Esophagus (tissue), 2 donors: Measurements from ENCODE around the gene PTGES3. TPM values are rescaled to one million over a fixed set of nuclear protein-coding genes. Genes with fewer than 3 reads are reported as not detected.
A peak's percentile ranks its signal among the peaks of the same experiment; 100 is the strongest.
"Not testable (repeated sequence)": the region's sequence is repeated elsewhere in the genome, so short reads cannot be mapped to it uniquely, and the experiment has no call there.

ENCODE experiments used
- H3K27ac ChIP-seq, 2 donors: one replicate each; pipeline ENCODE4 v1.5.1; 2013; ENCODE audit warnings: low read depth in 2 of 2, mild to moderate bottlenecking in 2 of 2, inconsistent platforms in 1 of 2, low read length in 1 of 2, moderate library complexity in 1 of 2
- H3K27me3 ChIP-seq, 2 donors: one replicate each; pipeline ENCODE4 v1.6.1; 2013; ENCODE audit warnings: low read length in 2 of 2, control low read depth in 1 of 2, mild to moderate bottlenecking in 1 of 2; ENCODE audit not compliant: insufficient read depth in 2 of 2, control insufficient read depth in 1 of 2
- H3K36me3 ChIP-seq, 2 donors: one replicate each; pipeline ENCODE4 v1.6.1; 2013; ENCODE audit warnings: low read length in 1 of 2; ENCODE audit not compliant: control insufficient read depth in 2 of 2, insufficient read depth in 2 of 2
- H3K4me1 ChIP-seq, 2 donors: one replicate each; pipeline ENCODE4 v1.6.1; 2013; ENCODE audit warnings: low read length in 1 of 2; ENCODE audit not compliant: control insufficient read depth in 2 of 2, insufficient read depth in 2 of 2
- H3K4me3 ChIP-seq, 2 donors: one replicate each; pipeline ENCODE4 v1.5.1; 2013; ENCODE audit warnings: low read length in 2 of 2, mild to moderate bottlenecking in 2 of 2, low read depth in 1 of 2, moderate library complexity in 1 of 2
- H3K9me3 ChIP-seq, 2 donors: one replicate each; pipeline ENCODE4 v1.6.1; 2013; ENCODE audit warnings: mild to moderate bottlenecking in 2 of 2, low read depth in 1 of 2, low read length in 1 of 2, moderate library complexity in 1 of 2; ENCODE audit not compliant: control insufficient read depth in 2 of 2, insufficient read depth in 1 of 2
- WGBS, 2 donors: extraction: QIAGEN DNeasy Blood & Tissue Kit; methylation state at CpG; one replicate each; pipeline ENCODE4 v1.1.7; 2013; 5-methylcytosine and 5-hydroxymethylcytosine counted together
- polyA plus RNA-seq, 2 donors: library from polyadenylated mRNA; stranded (reverse); fragments of 200-250 nt; gene quantifications; one replicate each; pipeline ENCODE4 v1.2.3, GENCODE V29; 2013
- donor health status: healthy with polysubstance abuse.
- donor health status: Bipolar disorder and iron deficiency.

The PTGES3 gene
- polyA plus RNA-seq, 2 donors, result 65.7 to 123 TPM

GRCh38 chr12:56668197-56668457 lies 20.0 kb downstream of the PTGES3 start:
- Histone ChIP-seq H3K27ac (no peak overlapping the region), H3K27me3 (no peaks in the 10 kb centered on the region), H3K36me3 (peaks cover 12 to 26% of the 10 kb centered on the region in 2 donors), H3K9me3 (no peaks in the 10 kb centered on the region), H3K4me3 (no peak overlapping the region), H3K4me1 (no peaks in the 10 kb centered on the region)
- WGBS, 2 donors, result 90 to 91% methylated on average over 2 of the region's 2 CpGs

- H3K36me3 ChIP-seq, result peaks cover 6 to 15% of the 10 kb centered on the region in 2 donors
Measured at GRCh38 chr12:56661979-56662638, 26.0 kb downstream of the PTGES3 start.

GRCh38 chr12:56661560-56661959 lies 26.5 kb downstream of the PTGES3 start:
- peaks cover 5 to 10% of the 10 kb centered on the region in 2 donors for H3K36me3 ChIP-seq
- no peaks in the 10 kb centered on the region for H3K4me1 ChIP-seq
- H3K27me3 ChIP-seq, result no peaks in the 10 kb centered on the region
- no peaks in the 10 kb centered on the region for H3K9me3 ChIP-seq
- H3K4me3 ChIP-seq, result no peak overlapping the region
- no peak overlapping the region for H3K27ac ChIP-seq
- WGBS, 2 donors, result 84 to 89% methylated on average over 7 of the region's 7 CpGs

More at GRCh38 chr12:56661979-56662638, 26.0 kb downstream of the PTGES3 start:
- Histone ChIP-seq H3K27ac (no peak overlapping the region), H3K4me3 (no peak overlapping the region), H3K9me3 (no peaks in the 10 kb centered on the region), H3K27me3 (no peaks in the 10 kb centered on the region), H3K4me1 (no peaks in the 10 kb centered on the region)
- WGBS, 2 donors, result 89 to 95% methylated on average over 13 of the region's 13 CpGs

- H3K4me3 ChIP-seq, result no peak overlapping the region
- no peaks in the 10 kb centered on the region for H3K9me3 ChIP-seq
- H3K36me3 ChIP-seq, result peaks cover 0 to 4% of the 10 kb centered on the region in 2 donors
- no peaks in the 10 kb centered on the region for H3K4me1 ChIP-seq
- no peak overlapping the region for H3K27ac ChIP-seq
- WGBS, 2 donors, result 81 to 91% methylated on average over 1 of the region's 1 CpG
- no peaks in the 10 kb centered on the region for H3K27me3 ChIP-seq
Measured at GRCh38 chr12:56658921-56659320, 29.2 kb downstream of the PTGES3 start.

- WGBS, 2 donors, result 76 to 77% methylated on average over 7 of the region's 7 CpGs
- Histone ChIP-seq H3K9me3 (no peaks in the 10 kb centered on the region), H3K36me3 (peaks cover 0 to 3% of the 10 kb centered on the region in 2 donors), H3K27ac (no peak overlapping the region), H3K4me1 (no peaks in the 10 kb centered on the region), H3K27me3 (no peaks in the 10 kb centered on the region), H3K4me3 (no peak overlapping the region)
Measured at GRCh38 chr12:56657416-56658379, 30.4 kb downstream of the PTGES3 start.

- H3K4me1 ChIP-seq, H3K4me3 ChIP-seq, H3K36me3 ChIP-seq, H3K27me3 ChIP-seq, H3K9me3 ChIP-seq, H3K27ac ChIP-seq: not testable (repeated sequence)
- WGBS, 2 donors, result 87 to 88% methylated on average over 5 of the region's 5 CpGs
Measured at GRCh38 chr12:56653781-56654180, 34.3 kb downstream of the PTGES3 start.

- not testable (repeated sequence) for H3K9me3 ChIP-seq, H3K4me3 ChIP-seq, H3K27me3 ChIP-seq, H3K4me1 ChIP-seq, H3K36me3 ChIP-seq, H3K27ac ChIP-seq
- 96% methylated on average over 9 of the region's 9 CpGs for WGBS, 2 donors
Measured at GRCh38 chr12:56648023-56648422, 40.1 kb downstream of the PTGES3 start.

- no peaks in the 10 kb centered on the region for H3K27me3 ChIP-seq
- WGBS, 2 donors, result 1% methylated on average over 39 of the region's 39 CpGs
Measured at GRCh38 chr12:56645717-56646446, 42.2 kb downstream of the PTGES3 start, which contains the start of gene ATP5F1B. ATP5F1B (minus strand) TSS chr12:56645984; CDS start chr12:56645963, 21 bp downstream.

GRCh38 chr12:56645201-56645716 lies 42.8 kb downstream of the PTGES3 start:
- WGBS, 2 donors, result 0% methylated on average over 29 of the region's 29 CpGs
- Histone ChIP-seq H3K9me3 (no peaks in the 10 kb centered on the region), H3K4me3 (peak overlapping the region; percentile 86 to 99), H3K27me3 (no peaks in the 10 kb centered on the region), H3K4me1 (no peaks in the 10 kb centered on the region), H3K36me3 (peaks cover 8 to 16% of the 10 kb centered on the region in 2 donors), H3K27ac (peak overlapping the region; percentile 85 to 97)

More at GRCh38 chr12:56645717-56646446, 42.2 kb downstream of the PTGES3 start, which contains the start of gene ATP5F1B:
- Histone ChIP-seq H3K27ac (peak within 1 kb of the TSS; percentile 96 to 98), H3K4me1 (no peaks in the 10 kb centered on the region), H3K4me3 (peak within 1 kb of the TSS; percentile 86 to 99), H3K9me3 (no peaks in the 10 kb centered on the region), H3K36me3 (peaks cover 8 to 16% of the 10 kb centered on the region in 2 donors)
